Measurements from ENCODE around the gene MED23.

MED23 gene

DNA sequence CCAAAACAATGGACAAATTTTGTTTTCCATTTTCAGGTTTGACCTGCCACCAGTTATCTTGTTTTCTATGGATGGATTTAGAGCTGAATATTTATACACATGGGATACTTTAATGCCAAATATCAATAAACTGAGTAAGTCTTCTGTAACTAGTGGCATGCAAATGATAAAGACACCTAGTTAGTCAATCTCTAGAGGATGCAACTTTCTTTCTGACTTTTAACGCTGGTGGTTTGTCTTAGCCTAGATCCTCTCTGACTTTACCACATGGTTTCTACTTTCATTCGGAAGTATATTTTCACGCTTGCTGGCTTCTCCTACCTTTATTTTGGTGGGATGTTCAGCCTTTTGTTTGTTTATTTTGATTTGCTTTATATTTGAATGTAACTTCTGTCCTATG lies 30.2 kb upstream of the MED23 start:
- Histone ChIP-seq H3K9me3 (no peaks in the 10 kb centered on the region), H3K4me3 (ENCODE audit: low read depth in 1 of 2, low read length in 1 of 2) (no peak overlapping the region), H3K27me3 (no peaks in the 10 kb centered on the region), H3K27ac (no peak overlapping the region), H3K36me3 (no peaks in the 10 kb centered on the region), H3K4me1 (ENCODE audit: control insufficient read depth in 1 of 2, insufficient read depth in 1 of 2, low read depth in 1 of 2, low read length in 1 of 2) (no peaks in the 10 kb centered on the region)
- TF ChIP-seq, protein P1, sequence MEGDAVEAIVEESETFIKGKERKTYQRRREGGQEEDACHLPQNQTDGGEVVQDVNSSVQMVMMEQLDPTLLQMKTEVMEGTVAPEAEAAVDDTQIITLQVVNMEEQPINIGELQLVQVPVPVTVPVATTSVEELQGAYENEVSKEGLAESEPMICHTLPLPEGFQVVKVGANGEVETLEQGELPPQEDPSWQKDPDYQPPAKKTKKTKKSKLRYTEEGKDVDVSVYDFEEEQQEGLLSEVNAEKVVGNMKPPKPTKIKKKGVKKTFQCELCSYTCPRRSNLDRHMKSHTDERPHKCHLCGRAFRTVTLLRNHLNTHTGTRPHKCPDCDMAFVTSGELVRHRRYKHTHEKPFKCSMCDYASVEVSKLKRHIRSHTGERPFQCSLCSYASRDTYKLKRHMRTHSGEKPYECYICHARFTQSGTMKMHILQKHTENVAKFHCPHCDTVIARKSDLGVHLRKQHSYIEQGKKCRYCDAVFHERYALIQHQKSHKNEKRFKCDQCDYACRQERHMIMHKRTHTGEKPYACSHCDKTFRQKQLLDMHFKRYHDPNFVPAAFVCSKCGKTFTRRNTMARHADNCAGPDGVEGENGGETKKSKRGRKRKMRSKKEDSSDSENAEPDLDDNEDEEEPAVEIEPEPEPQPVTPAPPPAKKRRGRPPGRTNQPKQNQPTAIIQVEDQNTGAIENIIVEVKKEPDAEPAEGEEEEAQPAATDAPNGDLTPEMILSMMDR (IDR thresholded peaks at IDR 0.05), result no peak

DNA sequence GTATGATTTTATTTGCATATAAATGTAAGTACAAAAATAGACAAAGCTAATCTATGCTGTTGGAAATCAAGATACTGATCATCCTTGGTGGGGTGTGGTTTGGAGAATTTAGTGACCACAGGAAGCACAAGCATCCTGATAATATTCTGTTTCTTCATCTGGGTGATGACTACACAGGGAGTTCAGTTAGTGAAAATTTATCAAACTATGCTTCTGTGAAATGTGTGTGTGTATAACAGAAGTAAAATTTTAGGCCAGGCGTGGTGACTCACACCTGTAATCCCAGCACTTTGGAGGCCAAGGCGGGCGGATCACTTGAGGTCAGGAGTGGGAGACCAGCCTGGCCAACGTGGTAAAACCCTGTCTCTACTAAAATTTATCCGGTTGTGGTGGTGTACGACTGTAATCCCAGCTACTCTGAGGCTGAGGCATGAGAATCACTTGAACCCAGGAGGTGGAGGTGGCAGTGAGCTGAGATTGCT lies 29.6 kb upstream of the MED23 start:
- Histone ChIP-seq H3K27me3 (no peaks in the 10 kb centered on the region), H3K4me3 (ENCODE audit: low read depth in 1 of 2, low read length in 1 of 2) (no peak overlapping the region), H3K4me1 (ENCODE audit: control insufficient read depth in 1 of 2, insufficient read depth in 1 of 2, low read depth in 1 of 2, low read length in 1 of 2) (no peaks in the 10 kb centered on the region), H3K27ac (no peak overlapping the region), H3K36me3 (no peaks in the 10 kb centered on the region), H3K9me3 (no peaks in the 10 kb centered on the region)
- TF ChIP-seq, protein P1 (IDR thresholded peaks at IDR 0.05), result no peak

DNA sequence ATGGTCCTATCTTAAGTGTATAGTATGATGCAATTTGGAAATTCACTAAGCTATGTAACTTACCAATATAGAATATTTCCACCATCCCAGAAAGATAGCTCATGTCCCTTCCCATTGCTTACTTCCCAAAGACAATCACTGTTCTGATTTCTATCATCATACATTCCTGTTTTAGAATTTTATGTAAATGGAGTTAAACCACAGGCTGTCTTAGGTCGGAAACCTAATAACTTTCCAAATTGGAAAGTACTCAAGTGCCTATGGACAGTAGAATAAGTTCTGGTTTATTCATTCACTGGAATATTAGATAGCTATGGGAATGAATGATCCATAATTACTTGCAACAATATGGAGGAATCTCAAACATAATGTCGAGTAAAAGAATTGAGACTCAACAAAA lies 29.2 kb upstream of the MED23 start:
- Histone ChIP-seq H3K9me3 (no peaks in the 10 kb centered on the region), H3K4me1 (ENCODE audit: control insufficient read depth in 1 of 2, insufficient read depth in 1 of 2, low read depth in 1 of 2, low read length in 1 of 2) (no peaks in the 10 kb centered on the region), H3K27ac (no peak overlapping the region), H3K27me3 (no peaks in the 10 kb centered on the region), H3K36me3 (no peaks in the 10 kb centered on the region), H3K4me3 (ENCODE audit: low read depth in 1 of 2, low read length in 1 of 2) (no peak overlapping the region)
- TF ChIP-seq, protein P1 (IDR thresholded peaks at IDR 0.05), result no peak

DNA sequence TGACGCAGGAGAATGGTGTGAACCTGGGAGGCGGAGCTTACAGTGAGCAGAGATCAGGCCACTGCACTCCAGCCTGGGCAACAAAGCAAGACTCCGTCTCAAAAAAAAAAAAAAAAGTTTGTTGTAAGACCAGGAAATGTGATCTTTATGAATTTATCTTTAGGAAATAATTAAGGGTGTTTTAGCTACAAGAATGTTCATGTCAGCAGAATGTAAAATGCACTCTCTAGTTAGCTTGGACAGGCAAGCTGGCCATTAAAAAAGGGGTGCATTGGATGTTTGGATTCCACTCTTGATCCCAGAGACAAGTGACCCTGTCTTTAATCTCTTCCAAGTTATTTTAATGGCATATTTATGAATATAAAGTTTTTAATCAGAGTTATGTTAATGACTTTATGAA lies 28.6 kb upstream of the MED23 start:
- TF ChIP-seq, protein P1 (IDR thresholded peaks at IDR 0.05), result no peak
- Histone ChIP-seq H3K27me3 (no peaks in the 10 kb centered on the region), H3K36me3 (no peaks in the 10 kb centered on the region), H3K9me3 (no peaks in the 10 kb centered on the region), H3K4me1 (ENCODE audit: control insufficient read depth in 1 of 2, insufficient read depth in 1 of 2, low read depth in 1 of 2, low read length in 1 of 2) (no peaks in the 10 kb centered on the region), H3K27ac (no peak overlapping the region), H3K4me3 (ENCODE audit: low read depth in 1 of 2, low read length in 1 of 2) (no peak overlapping the region)

DNA sequence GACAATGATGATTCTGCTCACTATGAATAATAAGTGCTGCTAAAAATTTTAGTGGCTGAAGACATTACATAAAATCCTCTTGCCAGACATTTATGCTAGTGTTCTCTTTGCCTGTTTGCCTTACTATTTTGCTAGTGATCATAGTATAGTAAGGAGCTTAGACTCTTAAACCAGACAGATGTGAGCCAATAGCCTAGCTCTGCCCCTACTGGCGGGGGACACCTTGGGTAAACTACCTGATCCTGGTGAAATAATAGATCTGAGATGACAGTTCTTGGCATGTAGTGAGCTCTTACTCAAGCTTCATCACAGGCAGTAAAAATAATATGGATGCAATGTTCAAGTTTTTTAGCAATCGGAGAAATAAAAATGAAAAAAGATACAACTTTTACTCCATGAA lies 27.9 kb upstream of the MED23 start:
- H3K4me3 ChIP-seq (ENCODE audit: low read depth in 1 of 2, low read length in 1 of 2), result no peak overlapping the region
- H3K27me3 ChIP-seq, result no peaks in the 10 kb centered on the region
- H3K9me3 ChIP-seq, result no peaks in the 10 kb centered on the region
- no peaks in the 10 kb centered on the region for H3K36me3 ChIP-seq
- no peaks in the 10 kb centered on the region for H3K4me1 ChIP-seq (ENCODE audit: control insufficient read depth in 1 of 2, insufficient read depth in 1 of 2, low read depth in 1 of 2, low read length in 1 of 2)
- TF ChIP-seq, protein P1 (IDR thresholded peaks at IDR 0.05), result no peak
- no peak overlapping the region for H3K27ac ChIP-seq

DNA sequence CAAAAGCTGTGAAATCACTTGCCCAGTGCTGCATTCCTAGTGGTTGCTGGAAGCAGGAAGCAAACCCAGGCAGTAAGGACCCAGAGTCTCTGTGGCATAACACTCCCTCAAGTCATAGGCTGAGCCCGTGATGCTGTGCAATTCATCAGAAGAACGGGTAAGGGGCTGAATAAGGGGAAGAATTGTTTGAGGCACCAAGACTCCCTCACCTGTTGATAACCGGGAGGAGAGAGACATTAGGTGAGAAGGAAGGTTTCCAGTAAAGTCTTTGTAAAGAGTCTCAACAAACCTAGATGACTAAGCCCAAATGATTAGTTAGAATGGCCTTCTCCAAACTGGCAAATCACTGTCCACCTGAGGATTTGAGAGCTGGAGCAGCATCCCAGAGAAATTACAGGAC lies 27.3 kb upstream of the MED23 start:
- H3K4me3 ChIP-seq (ENCODE audit: low read depth in 1 of 2, low read length in 1 of 2), result no peak overlapping the region
- TF ChIP-seq, protein P1 (IDR thresholded peaks at IDR 0.05), result no peak
- H3K27ac ChIP-seq, result no peak overlapping the region
- no peaks in the 10 kb centered on the region for H3K36me3 ChIP-seq
- H3K4me1 ChIP-seq (ENCODE audit: control insufficient read depth in 1 of 2, insufficient read depth in 1 of 2, low read depth in 1 of 2, low read length in 1 of 2), result no peaks in the 10 kb centered on the region
- H3K9me3 ChIP-seq, result no peaks in the 10 kb centered on the region
- no peaks in the 10 kb centered on the region for H3K27me3 ChIP-seq
